Activated naive CD4-positive, alpha-beta T cell treated with anti-CD3 and anti-CD28 coated beads, Interleukin-2, amount 50 U/mL, for 16 hours (primary cell): ENCODE results near the gene PPIL1.

ENCODE experiments used
- DNase-seq: peaks from one replicate; pipeline ENCODE4 v3.0.0-alpha.2; 2020

Gene PPIL1

GRCh38 chr6:36833182-36833789, 41.3 kb downstream of the PPIL1 start:
- no peak for DNase-seq

DNA sequence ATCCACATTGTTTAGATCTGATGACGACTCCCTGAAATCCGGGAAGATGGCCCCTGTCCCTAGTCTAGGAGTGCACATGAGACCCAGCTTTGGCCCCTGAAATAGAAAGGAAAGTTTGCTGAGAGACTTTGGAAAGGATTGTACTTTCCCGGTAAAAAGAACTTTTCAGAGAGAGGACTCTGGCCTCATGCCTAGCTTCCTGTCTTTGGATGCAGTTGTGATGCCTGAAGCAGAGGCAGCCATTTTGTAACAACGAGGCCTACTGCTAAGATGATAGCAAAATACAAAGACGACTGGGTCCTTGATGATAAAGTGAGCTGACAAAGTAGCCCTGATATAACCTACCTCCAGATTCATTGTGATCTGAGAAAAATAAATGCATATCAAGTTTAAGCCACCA, 42.3 kb downstream of the PPIL1 start:
- no peak for DNase-seq

- DNase-seq: no peak
Observed at GRCh38 chr6:36830577-36830976, 44.0 kb downstream of the PPIL1 start.

GRCh38 chr6:36829919-36830544, 44.6 kb downstream of the PPIL1 start:
- no peak for DNase-seq

- DNase-seq: no peak
Observed at GRCh38 chr6:36827261-36828079, 47.1 kb downstream of the PPIL1 start.

- DNase-seq: no peak
Observed at GRCh38 chr6:36826520-36827227, 47.9 kb downstream of the PPIL1 start.

GRCh38 chr6:36825994-36826393, 48.6 kb downstream of the PPIL1 start:
- DNase-seq: no peak

- DNase-seq: no peak
Observed at GRCh38 chr6:36825452-36825851, 49.2 kb downstream of the PPIL1 start.

- DNase-seq: no peak
Observed at GRCh38 chr6:36824253-36824652, 50.4 kb downstream of the PPIL1 start.

GRCh38 chr6:36823421-36824096, 51.0 kb downstream of the PPIL1 start:
- DNase-seq: no peak

DNA sequence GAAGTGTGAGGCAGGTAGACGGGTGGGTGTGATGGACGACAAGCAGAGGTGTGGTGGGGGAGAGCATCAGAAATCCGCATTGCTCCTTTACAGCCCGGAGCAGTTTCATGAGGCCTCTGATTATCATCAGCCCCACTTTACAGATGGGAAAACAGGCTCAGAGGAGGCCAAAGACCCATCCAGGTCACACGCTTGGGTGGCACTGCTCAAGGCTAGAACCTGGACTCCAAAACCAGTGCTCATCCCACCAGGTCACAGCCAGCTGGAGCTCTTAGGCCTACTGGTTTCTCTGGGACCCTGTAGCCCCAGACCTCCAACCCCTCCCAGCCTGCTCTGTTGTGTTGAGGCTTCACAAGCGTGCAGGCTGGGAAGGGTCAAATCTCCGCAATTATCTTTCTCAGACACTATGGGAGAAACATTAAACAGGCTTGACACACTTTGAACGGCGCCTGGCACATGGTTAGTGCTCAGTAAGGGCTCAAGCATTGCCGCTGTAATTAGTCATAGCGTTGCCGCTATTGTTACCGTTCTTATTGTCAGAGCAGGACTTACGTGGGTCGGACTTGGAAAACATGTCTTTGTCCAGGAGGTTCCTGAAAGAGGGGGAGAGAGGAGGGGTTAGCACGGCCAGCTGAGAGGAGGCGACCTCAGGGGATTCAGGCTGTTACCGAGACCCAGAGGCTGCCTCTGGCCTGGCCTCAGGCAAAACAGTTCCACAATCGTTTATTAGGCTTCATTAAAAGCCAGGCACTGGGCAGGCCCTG, 51.9 kb downstream of the PPIL1 start:
- DNase-seq: no peak

DNA sequence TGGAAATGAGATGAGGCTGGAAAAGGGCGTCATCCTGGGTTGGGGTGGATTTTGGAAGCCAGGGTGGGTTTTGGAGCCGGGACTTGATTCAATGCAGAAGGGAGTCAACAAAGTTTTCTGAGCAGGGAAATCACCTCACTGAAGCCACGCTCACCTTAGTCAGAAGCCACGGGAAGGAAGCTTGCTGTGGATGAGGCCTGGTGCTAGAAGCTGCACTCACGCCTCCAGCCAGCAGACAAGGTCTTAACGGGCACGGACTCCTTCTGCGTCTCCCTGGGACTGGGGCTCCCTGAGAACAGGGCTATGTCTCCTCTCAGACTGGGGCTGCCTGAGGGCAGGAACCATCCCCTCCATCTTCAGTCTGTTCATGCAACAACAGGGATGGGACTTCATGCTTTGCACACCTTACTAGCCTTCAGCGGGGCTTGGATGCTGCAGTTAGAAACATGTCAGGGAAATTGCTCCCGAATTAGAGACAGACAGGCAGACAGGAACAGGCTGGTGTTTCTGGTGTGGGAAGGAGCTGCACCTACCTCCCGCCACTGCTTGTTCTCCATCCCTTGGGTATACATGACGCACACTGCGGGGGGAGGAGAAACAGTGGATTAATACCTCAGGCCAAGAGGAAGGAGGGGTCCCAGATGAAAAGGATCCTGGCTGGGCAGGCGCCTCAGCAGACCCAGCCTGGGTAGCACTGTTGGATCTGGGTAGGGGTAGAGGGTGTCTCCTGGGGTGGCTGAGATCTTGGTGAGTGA, 52.8 kb downstream of the PPIL1 start:
- DNase-seq: no peak

DNA sequence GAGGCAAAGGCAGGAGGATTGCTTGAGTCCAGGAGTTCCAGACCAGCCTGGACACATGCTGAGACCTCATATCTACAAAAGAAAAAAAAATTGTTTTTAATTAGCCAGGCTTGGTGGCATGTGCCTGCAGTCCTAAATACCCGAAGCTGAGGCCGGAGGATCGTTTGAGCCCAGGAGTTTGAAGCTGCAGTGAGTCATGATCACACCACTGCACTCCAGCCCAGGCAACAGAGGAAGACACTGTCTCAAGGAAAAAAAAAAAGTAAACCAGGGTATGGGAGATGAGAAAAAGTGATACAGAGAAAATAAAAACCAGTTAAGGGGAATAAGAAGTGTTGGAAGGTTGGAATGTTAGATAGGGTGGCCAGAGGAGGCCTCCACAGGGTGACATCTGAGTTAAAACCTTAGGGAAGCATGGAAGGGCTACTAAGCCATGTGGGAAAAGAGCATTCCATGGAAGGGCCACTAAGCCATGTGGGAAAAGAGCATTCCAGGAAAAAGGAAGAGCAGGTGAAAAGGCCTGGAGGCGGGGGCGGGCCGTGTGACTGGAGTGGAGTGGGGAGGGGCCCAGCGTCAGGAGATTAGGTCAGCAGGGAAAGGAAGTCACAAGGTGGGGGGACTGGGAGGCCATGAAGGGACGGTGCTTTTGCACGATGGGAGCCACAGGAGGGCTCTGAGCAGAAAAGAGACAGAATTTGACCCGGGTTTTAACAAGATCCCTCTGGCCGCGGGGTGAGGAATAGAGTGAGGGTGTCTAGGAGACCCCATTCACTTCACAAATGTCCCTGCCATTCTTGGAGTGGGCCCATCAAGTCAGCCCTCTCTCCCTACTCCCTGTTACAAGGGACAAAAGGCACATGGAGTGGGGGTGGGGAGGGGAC, 53.7 kb downstream of the PPIL1 start:
- DNase-seq: no peak

- no peak for DNase-seq
Observed at GRCh38 chr6:36818756-36819155, 55.8 kb downstream of the PPIL1 start.

- no peak for DNase-seq
Observed at GRCh38 chr6:36817847-36818246, 56.8 kb downstream of the PPIL1 start.

- no peak for DNase-seq
Observed at GRCh38 chr6:36817176-36817817, 57.3 kb downstream of the PPIL1 start.

DNA sequence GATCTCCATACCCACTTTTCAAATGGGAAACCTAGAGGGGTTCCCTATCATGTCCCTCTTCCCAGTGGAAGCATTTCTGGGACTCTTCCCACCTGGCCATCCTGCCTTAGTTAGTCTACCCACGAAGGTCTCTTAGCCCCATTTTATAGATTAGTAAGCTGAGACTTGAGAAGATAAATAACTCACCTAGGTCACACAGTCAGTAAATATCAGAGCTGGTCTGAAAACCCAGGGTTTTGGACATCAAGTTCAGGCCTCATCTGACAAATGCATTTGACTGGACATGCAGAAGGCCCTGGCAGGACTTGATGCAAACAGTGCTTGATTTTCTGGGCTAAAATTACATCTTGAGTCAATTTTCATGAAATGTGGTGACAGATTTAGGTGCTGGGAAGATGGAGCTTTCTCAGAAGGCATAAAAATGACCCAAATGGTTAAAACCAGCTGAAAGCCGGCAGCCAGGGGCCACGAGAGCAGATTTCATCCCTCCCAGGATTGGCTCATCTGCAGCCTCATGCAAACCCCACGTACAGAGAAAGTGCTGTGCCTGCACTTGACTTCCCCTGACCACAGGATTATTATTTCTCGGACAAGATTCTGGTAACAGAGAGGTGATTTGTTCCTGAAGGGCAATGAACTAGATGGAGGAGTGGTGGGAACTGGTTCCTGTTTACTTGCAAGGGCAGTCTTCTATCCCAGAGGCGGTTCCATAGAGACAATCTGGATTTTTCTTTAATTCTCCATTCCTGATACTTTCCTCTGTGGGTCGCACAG, 58.5 kb downstream of the PPIL1 start:
- DNase-seq: no peak

- DNase-seq: no peak
Observed at GRCh38 chr6:36814249-36814648, 60.4 kb downstream of the PPIL1 start.

GRCh38 chr6:36813526-36813925, 61.1 kb downstream of the PPIL1 start:
- no peak for DNase-seq
